Caco-2 (cell line): ENCODE results near the gene AXIN1. TPM values are rescaled to one million over a fixed set of nuclear protein-coding genes. Genes with fewer than 3 reads are reported as not detected.
"Not testable (repeated sequence)": the region's sequence is repeated elsewhere in the genome, so short reads cannot be mapped to it uniquely, and the experiment has no call there.

Source experiments
- BruUV-seq: library from RNA; stranded (reverse); fragments of 400-500 nt; replicated peaks from 2 replicates; lab custom pipeline; 2021; lab: Mats Ljungman, UMichigan
- CTCF ChIA-PET: fragments of 300-600 bp; sonication (Branson Sonifier 250); formaldehyde crosslinking; loops from one replicate; lab custom pipeline; 2022; ENCODE audit warnings: antibody characterized with exemption; lab: Charles Lee
- POLR2A ChIA-PET: fragments of 300-600 bp; sonication (Branson Sonifier 250); formaldehyde crosslinking; loops from one replicate; lab custom pipeline; 2022; ENCODE audit warnings: antibody characterized with exemption; lab: Charles Lee
- DNase-seq, 2 experiments: peaks; one replicate each; pipeline versions ENCODE4 v3.0.0 to v3.0.0-alpha.2; 2020 to 2022
- H3K27me3 ChIP-seq: replicated peaks from 2 replicates; pipeline ENCODE4 v1.6.0; 2011; ENCODE audit warnings: low read length; ENCODE audit not compliant: control insufficient read depth, insufficient read depth
- H3K36me3 ChIP-seq: 2 replicates; pipeline ENCODE4 v1.5.1; 2011; ENCODE audit warnings: low read length; ENCODE audit not compliant: control insufficient read depth, insufficient read depth
- H3K4me1 ChIP-seq: fragments of 250-450 bp; sonication (Bioruptor Pico); 2 replicates; pipeline ENCODE4 v1.5.1; 2020; ENCODE audit warnings: mild to moderate bottlenecking
- H3K4me3 ChIP-seq: 2 replicates; pipeline ENCODE4 v1.5.1; 2011; ENCODE audit warnings: low read depth, mild to moderate bottlenecking, control low read depth, low read length
- H3K9me3 ChIP-seq: fragments of 250-450 bp; sonication (Bioruptor Pico); 2 replicates; pipeline ENCODE4 v1.5.1; 2020; ENCODE audit warnings: mild to moderate bottlenecking, moderate library complexity
- H3K27ac Mint-ChIP-seq: one replicate; pipeline ENCODE4 v1.8.0; 2022; ENCODE audit warnings: mixed read lengths; ENCODE audit not compliant: unreplicated experiment
- H3K27me3 Mint-ChIP-seq: one replicate; pipeline ENCODE4 v1.8.0; 2022; ENCODE audit warnings: mixed read lengths; ENCODE audit not compliant: insufficient read depth, unreplicated experiment
- H3K36me3 Mint-ChIP-seq: one replicate; pipeline ENCODE4 v1.8.0; 2022; ENCODE audit warnings: mild to moderate bottlenecking, mixed read lengths; ENCODE audit not compliant: insufficient read depth, unreplicated experiment
- H3K4me1 Mint-ChIP-seq: one replicate; pipeline ENCODE4 v1.8.0; 2022; ENCODE audit warnings: low read depth, mixed read lengths; ENCODE audit not compliant: unreplicated experiment
- H3K4me3 Mint-ChIP-seq: one replicate; pipeline ENCODE4 v1.8.0; 2022; ENCODE audit warnings: mild to moderate bottlenecking, moderate library complexity, mixed read lengths; ENCODE audit not compliant: unreplicated experiment
- H3K9me3 Mint-ChIP-seq: one replicate; pipeline ENCODE4 v1.8.0; 2022; ENCODE audit warnings: mixed read lengths; ENCODE audit not compliant: unreplicated experiment
- intact Hi-C: fragments of 100-400 bp; cut with micrococcal nuclease; formaldehyde crosslinking; loops from one replicate; pipeline ENCODE4 v1.10.0; 2022; ENCODE audit not compliant: unreplicated experiment
- total RNA-seq: library from RNA; stranded (reverse); gene quantifications from 2 replicates; pipeline ENCODE4 v1.2.3, GENCODE V29; 2022
- TF ChIP-seq, protein P1 (sequence below), 2 experiments: fragments of 200-600 bp in 1 of 2; IDR thresholded peaks; 1 replicate in 1 of 2; 2 replicates in 1 of 2; pipeline versions ENCODE4 v1.5.1 to v1.8.0; 2011 to 2022; ENCODE audit warnings: antibody characterized with exemption in 1 of 2, control low read depth in 1 of 2, inconsistent platforms in 1 of 2, low read depth in 1 of 2, low read length in 1 of 2, mild to moderate bottlenecking in 1 of 2, moderate library complexity in 1 of 2; ENCODE audit not compliant: insufficient read depth in 1 of 2, severe bottlenecking in 1 of 2, unreplicated experiment in 1 of 2

Gene AXIN1
- total RNA-seq, 1 experiment from 2014 or later, result 34.5 TPM

DNA sequence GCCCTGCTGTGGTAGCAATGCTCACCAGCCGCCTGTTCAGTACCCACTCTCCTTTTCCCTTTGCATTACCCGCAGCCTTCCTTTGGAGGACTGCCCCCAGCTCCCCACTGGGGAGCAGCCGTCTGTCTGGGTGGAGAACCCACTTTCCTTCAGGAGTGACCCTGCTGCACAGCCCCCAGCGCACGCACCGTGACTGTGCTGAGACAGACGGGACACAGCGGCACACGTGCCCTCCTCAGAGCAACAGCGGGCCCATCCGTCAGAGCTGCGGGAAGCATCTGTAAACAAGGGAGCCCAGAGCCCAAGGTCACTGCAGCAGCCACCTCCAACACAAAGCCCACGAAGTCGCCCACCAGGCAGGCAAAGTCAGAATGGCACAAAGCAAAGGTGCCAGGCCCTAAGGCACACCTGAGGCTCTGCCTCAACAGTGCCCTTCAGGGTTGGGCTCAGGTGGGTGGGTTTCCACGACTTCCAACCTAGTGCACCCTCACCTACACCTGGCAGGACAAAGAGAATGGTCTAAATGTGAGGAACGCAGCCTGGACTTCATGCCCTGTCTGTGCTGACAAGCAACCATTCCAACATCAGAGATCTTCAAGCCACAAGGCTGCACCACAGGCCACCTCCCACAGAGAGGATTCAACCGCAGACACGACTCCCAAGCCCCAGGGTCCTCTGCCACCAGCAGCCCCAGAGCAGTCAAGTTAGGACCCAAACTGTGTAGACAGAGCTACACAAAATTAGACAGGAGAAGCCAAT, 9.9 kb downstream of the AXIN1 start:
- Histone ChIP-seq H3K4me1 (no peaks in the 10 kb centered on the region), H3K9me3 (no peaks in the 10 kb centered on the region), H3K4me3 (no peak overlapping the region), H3K27me3 (no peaks in the 10 kb centered on the region), H3K36me3 (peaks cover 4% of the 10 kb centered on the region; the same call in 1 of the 2 replicates)
- TF ChIP-seq, protein P1, sequence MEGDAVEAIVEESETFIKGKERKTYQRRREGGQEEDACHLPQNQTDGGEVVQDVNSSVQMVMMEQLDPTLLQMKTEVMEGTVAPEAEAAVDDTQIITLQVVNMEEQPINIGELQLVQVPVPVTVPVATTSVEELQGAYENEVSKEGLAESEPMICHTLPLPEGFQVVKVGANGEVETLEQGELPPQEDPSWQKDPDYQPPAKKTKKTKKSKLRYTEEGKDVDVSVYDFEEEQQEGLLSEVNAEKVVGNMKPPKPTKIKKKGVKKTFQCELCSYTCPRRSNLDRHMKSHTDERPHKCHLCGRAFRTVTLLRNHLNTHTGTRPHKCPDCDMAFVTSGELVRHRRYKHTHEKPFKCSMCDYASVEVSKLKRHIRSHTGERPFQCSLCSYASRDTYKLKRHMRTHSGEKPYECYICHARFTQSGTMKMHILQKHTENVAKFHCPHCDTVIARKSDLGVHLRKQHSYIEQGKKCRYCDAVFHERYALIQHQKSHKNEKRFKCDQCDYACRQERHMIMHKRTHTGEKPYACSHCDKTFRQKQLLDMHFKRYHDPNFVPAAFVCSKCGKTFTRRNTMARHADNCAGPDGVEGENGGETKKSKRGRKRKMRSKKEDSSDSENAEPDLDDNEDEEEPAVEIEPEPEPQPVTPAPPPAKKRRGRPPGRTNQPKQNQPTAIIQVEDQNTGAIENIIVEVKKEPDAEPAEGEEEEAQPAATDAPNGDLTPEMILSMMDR (IDR thresholded peaks at IDR 0.05; ENCODE audit: insufficient read depth in 1 of 2, low read depth in 1 of 2, low read length in 1 of 2, severe bottlenecking in 1 of 2, unreplicated experiment in 1 of 2), result no peak
- no peak overlapping the region for H3K4me3 Mint-ChIP-seq
- H3K36me3 Mint-ChIP-seq, result peaks cover 46% of the 10 kb centered on the region
- DNase-seq, result no peak
- no TSS peak for BruUV-seq
- ChIA-PET CTCF (interaction anchor here (0.9 to 1.2 kb wide), 2 partner anchors 10 kb away, joined by 3 to 4 read pairs; no protein-coding TSS in a partner anchor), POLR2A (interaction anchor here (0.6 kb wide), 1 partner anchor 1615 kb away, joined by 4 read pairs; no protein-coding TSS in a partner anchor)
- intact Hi-C loops, result no loop called here
- no peak overlapping the region for H3K27ac Mint-ChIP-seq
- no peaks in the 10 kb centered on the region for H3K9me3 Mint-ChIP-seq
- no peaks in the 10 kb centered on the region for H3K27me3 Mint-ChIP-seq
- peaks cover 7% of the 10 kb centered on the region for H3K4me1 Mint-ChIP-seq

DNA sequence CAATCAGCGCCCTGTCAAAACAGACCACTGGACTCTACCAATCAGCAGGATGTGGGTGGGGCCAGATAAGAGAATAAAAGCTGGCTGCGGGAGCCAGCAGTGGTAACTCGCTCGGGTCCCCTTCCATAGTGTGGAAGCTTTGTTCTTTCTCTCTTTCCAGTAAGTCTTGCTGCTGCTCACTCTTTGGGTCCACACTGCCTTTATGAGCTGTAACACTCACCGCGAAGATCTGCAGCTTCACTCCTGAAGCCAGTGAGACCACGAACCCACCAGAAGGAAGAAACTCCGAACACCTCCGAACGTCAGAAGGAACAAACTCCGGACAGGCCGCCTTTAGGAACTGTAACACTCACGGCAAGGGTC, 10.6 kb downstream of the AXIN1 start:
- POLR2A ChIA-PET, result interaction anchor here (0.6 kb wide), 1 partner anchor 1616 kb away, joined by 4 read pairs; no protein-coding TSS in a partner anchor
- H3K4me3 Mint-ChIP-seq, H3K9me3 ChIP-seq, H3K4me1 Mint-ChIP-seq, H3K9me3 Mint-ChIP-seq, H3K36me3 ChIP-seq, DNase-seq, H3K27me3 ChIP-seq, intact Hi-C loops, H3K27ac Mint-ChIP-seq, H3K4me3 ChIP-seq, H3K27me3 Mint-ChIP-seq, BruUV-seq, H3K4me1 ChIP-seq: not testable (repeated sequence)
- CTCF ChIA-PET, result interaction anchor here (0.9 kb wide), 1 partner anchor 11 kb away, joined by 3 read pairs; no protein-coding TSS in a partner anchor
- peaks cover 46% of the 10 kb centered on the region for H3K36me3 Mint-ChIP-seq

DNA sequence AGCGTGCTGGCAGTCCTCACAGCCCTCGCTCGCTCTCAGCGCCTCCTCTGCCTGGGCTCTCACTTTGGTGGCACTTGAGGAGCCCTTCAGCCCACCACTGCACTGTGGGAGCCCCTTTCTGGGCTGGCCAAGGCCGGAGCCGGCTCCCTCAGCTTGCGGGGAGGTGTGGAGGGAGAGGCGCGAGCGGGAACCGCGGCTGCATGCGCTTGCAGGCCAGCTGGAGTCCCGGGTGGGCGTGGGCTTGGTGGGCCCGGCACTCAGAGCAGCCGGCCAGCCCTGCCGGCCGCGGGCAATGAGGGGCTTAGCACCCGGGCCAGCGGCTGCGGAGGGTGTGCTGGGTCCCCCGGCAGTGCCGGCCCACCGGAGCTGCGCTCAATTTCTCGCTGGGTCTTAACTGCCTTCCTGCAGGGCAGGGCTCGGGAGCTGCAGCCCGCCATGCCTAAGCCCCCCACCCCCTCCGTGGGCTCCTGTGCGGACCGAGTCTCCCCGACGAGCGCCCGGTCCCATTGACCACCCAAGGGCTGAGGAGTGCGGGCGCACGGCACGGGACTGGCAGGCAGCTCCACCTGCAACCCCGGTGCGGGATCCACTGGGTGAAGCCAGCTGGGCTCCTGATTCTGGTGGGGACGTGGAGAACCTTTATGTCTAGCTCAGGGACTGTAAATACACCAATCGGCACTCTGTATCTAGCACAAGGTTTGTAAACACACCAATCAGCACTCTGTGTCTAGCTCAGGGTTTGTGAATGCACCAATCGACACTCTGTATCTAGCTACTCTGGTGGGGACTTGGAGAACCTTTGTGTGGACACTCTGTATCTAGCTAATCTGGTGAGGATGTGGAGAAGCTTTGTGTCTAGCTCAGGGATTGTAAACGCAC, 11.2 kb downstream of the AXIN1 start:
- CTCF ChIA-PET, result interaction anchor here (0.9 kb wide), 1 partner anchor 12 kb away, joined by 3 read pairs; no protein-coding TSS in a partner anchor
- H3K36me3 Mint-ChIP-seq, result peaks cover 47% of the 10 kb centered on the region
- DNase-seq, result not testable (repeated sequence)

More for the DNA sequence above, 11.2 kb downstream of the AXIN1 start:
- H3K27me3 Mint-ChIP-seq, H3K4me3 Mint-ChIP-seq, H3K27ac Mint-ChIP-seq, BruUV-seq, H3K4me3 ChIP-seq, POLR2A ChIA-PET, H3K4me1 Mint-ChIP-seq, H3K9me3 Mint-ChIP-seq, intact Hi-C loops, H3K36me3 ChIP-seq, H3K4me1 ChIP-seq, H3K9me3 ChIP-seq, H3K27me3 ChIP-seq: not testable (repeated sequence)
